ENCODE results near the gene ASB5.
"Not testable (repeated sequence)": the region's sequence is repeated elsewhere in the genome, so short reads cannot be mapped to it uniquely, and the experiment has no call there.

ASB5 gene

DNA sequence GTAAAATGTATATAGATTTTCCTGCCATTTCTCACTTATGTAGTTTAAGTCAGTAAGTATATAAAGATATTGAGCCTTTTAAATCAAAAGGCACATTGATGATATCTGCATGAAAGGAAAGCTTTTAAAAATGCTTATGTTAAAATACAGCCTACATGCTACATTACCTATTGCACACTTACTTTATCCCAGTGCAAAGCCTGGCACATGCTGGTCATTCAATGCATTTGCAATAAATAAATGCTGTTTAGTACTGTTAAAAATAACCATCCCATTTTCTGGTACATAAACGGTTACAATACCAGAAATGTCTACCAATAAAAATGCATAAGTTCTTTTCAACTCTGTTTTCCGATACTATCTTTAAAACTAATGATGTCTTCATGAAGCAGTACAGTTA lies 51.5 kb downstream of the ASB5 start:
- no peak for DNase-seq

GRCh38 chr4:176212351-176212750 lies 56.7 kb downstream of the ASB5 start:
- DNase-seq = not testable (repeated sequence)

- no peak for DNase-seq
These were observed 58.3 kb downstream of the ASB5 start for GRCh38 chr4:176210579-176211296.

DNA sequence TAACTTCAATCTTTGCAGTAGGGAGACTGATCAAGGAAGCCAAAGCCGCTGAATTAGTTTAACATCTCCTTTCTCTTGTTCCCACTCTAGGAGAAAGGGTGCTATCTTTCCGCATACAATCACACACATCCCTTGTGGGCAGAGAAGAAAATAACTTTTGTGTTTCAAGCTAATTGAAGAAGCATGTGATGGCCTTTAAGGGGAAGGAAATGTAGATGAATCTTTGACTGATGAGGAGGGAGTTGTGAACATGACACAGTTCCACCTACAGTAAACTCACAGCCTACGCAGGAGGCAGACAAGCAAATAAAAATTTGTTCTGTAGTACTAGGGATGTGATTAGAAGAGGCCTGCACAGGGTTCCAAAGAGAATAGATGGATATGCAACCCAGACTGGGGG lies 58.9 kb downstream of the ASB5 start:
- no peak for DNase-seq

DNA sequence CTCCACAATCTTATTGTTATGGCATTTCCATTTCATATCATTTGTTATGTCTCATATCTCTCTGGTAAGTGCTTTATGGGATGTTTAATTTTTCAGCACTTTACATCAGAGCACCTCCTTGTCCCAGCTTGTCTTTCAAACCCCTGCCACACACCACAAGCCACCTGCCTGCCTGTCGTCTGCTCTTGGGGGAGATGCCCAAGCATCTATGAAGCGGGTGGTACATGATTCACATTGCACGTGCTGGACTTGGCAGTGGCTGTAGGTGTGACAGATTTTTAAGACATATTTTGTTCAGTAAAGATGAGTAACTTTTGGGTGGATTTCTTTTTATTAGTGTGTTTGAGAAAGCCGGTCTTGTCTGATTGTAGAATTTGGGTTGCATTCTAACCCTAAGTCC lies 59.5 kb downstream of the ASB5 start:
- no peak for DNase-seq

GRCh38 chr4:176207839-176208238 lies 61.2 kb downstream of the ASB5 start:
- no peak for DNase-seq

DNA sequence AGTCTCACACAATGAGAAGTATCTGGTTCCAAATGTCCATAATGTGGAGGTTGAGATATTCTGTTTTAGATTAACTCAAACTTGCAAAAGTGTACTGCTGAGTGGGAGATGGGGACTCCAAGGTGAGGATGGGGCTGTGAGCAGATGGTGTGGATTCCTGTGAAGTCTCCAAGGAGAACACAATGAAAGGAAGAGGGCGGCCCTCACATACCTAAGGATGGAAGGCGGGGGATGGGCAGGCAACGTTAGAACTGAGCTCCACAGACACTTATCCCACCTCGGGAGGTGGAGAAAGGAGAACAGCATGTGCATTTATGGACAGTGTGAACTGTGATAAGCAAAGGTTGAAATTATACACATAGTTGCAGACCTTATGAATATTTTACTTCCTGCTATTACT lies 63.7 kb downstream of the ASB5 start:
- no peak for DNase-seq

DNA sequence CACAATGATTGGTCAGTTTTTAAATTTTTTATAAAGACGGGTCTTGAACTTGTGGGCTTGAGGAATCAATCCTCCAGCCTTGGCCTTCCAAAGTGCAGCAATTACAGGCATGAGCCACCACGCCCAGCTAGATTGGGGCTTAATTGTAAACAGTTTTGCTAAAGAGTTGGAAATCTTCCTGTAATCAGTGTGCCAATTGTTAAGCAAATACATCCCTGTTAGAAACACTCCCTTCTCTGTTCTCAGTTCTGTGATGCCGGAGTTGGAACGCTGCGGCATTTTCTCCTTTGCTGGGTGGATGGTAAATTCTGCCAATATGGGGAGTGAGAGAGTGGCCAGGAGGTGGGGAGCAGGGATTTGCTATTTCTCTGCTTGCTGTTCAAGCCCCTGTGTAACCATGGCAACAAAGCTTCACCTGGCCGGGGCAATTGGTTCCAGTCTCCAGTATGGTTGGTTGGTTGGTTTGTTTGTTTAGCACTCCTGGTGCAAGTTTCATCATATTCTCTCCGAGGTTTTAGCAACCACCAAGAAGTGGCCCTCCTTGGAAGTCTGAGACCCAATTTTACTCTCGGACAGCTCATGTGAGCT lies 70.6 kb downstream of the ASB5 start:
- DNase-seq = no peak

GRCh38 chr4:176195184-176195978 lies 73.6 kb downstream of the ASB5 start, which contains the start of gene SPATA4:
Gene SPATA4 (minus strand): TSS chr4:176195585. CDS start chr4:176195562, 23 bp downstream.
- peak; percentile 86 for DNase-seq

DNA sequence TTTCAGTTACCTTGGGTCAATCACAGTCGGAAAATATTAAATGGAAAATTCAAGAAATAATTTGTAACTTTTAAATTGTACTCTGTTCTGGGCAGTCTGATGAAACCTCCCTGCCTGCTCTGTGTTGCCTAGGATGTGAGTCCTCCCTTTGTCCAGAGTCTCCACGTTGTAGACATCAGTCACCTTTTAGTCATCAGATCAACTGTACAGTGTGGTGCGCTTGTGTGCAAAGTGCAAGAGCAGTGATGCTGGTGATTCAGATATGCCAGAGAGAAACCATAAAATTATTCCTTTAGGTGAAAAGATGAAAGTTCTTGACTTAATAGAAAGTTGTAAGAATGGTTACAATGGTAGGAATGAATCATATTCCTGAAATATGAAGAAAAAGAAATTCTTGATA lies 75.1 kb downstream of the ASB5 start:
- DNase-seq = no peak

DNA sequence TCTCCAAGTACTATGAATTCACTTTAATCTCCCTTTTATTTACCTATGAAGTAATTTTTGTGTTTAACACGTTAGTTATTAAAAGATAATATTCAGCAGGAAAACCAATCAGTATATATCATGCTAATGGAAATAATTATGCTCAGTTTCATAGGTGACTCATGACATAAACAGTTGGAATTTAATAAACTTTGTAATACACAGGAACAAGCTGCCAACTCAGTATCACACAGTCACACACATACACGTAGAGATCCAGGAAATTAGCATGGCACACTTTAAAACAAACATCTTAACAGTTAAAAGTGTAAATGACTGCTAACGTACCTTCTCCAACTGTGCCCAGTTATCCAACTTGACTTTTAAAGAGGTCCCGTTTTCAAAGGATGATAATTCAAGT lies 75.9 kb downstream of the ASB5 start:
- DNase-seq = no peak

DNA sequence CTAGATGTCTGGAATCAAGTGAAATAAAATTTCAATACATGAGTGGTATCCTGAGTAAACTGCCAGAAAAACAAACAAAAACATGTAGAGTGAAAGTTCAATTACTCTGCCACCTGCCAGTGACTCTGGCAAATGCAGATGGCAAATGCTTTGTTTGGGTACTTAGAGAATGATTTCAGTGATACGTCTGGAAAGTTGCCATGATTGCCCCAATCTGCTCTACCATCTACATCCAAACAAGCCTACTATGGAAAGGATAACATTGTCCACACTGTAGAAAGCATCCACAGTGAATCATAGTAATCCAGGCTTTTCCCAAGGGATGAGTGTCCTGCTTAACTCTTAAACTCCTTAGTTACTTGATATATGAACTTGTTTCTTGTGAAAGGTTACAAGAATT lies 77.0 kb downstream of the ASB5 start:
- DNase-seq = no peak

DNA sequence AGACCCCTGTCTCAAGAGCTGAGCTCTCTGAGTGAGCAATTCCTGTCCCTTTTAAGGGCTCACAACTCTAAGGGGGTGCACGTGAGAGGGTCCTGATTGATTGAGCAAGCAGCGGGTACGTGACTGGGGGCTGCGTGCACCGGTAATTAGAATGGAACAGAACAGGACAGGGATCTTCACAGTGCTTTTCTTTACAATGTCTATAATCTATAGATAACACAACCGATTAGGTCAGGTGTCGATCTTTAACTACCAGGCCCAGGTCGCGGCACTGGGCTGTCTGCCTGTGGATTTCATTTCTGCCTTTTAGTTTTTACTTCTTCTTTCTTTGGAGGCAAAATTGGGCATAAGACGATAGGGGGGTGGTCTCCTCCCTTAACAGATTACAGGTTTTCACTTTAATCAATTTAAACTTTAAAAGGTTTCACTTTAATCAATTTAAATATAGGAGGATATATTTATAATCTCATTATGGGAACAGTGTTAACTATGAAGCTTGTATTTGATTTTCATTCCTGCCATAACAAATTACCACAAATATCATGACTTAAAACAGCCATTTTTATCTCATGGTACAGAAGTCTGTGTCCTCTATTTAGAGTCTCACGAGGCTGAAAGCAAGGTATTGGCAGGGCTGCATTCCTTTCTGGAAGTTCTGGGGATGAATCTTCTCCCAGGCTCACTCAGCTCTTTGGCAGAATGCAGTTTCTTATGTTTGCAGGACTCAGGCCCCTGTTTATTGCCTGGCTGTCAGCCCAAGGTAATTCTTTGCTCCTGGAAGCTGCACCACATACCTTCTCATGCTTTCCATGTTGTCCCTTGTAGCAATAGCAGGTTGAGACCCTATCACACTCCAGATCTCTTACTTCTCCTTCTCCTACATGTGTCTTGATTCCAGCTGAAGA lies 78.9 kb downstream of the ASB5 start:
- no peak for DNase-seq

- no peak for DNase-seq
These were observed 80.4 kb downstream of the ASB5 start for GRCh38 chr4:176188654-176189053.

- DNase-seq = no peak
These were observed 81.4 kb downstream of the ASB5 start for GRCh38 chr4:176187624-176188023.

GRCh38 chr4:176186671-176187395 lies 82.2 kb downstream of the ASB5 start:
- DNase-seq = no peak

DNA sequence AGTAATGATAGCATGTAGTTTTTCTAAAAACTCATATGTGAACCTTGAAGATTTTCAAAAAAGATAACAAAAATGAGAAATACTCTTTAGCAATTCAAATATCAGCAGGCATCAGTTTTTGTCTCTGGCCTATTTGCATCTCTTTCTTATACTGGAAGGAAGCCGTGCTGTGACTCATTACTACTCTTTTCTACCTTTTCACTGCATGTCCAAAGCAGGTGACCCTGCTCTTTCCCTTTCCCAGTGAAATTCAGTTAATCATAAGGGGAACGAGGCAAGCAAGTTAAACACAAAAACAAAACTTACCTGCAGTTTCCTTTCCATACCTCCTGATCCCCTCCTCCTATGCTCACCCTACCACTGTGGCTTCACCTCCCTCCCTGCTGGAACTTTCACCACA lies 83.0 kb downstream of the ASB5 start:
- DNase-seq = no peak

- DNase-seq = no peak
These were observed 84.0 kb downstream of the ASB5 start for GRCh38 chr4:176185051-176185450.
